ENCODE measurements around the gene KIF9.

DNA sequence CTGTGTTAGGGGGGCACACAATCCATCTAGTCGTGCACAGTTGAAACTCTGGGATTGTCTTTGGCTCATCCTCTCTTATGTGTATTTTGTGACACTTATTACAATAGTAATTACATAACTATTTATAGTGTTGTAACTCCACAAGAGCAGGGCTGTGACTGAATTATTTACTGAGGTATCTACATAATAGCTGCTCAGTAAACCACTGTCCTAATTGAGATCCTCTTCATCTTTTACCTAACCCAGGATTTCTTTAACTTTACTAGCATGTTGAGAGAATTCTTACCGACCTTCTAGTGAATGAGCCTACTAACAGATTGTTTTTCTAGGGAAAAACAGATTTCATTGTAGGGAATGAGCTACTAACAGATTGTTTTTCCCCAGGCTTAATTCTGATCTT lies 11.2 kb upstream of the KIF9 start:
- TF ChIP-seq, protein P1, sequence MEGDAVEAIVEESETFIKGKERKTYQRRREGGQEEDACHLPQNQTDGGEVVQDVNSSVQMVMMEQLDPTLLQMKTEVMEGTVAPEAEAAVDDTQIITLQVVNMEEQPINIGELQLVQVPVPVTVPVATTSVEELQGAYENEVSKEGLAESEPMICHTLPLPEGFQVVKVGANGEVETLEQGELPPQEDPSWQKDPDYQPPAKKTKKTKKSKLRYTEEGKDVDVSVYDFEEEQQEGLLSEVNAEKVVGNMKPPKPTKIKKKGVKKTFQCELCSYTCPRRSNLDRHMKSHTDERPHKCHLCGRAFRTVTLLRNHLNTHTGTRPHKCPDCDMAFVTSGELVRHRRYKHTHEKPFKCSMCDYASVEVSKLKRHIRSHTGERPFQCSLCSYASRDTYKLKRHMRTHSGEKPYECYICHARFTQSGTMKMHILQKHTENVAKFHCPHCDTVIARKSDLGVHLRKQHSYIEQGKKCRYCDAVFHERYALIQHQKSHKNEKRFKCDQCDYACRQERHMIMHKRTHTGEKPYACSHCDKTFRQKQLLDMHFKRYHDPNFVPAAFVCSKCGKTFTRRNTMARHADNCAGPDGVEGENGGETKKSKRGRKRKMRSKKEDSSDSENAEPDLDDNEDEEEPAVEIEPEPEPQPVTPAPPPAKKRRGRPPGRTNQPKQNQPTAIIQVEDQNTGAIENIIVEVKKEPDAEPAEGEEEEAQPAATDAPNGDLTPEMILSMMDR (IDR thresholded peaks at IDR 0.05), result no peak
- TF ChIP-seq POLR2A (IDR thresholded peaks at IDR 0.05), result no peak
- no peak for TF ChIP-seq POLR2AphosphoS5 (IDR thresholded peaks at IDR 0.05; ENCODE audit: insufficient read depth in 1 of 2, low read depth in 1 of 2)

All from vagina (tissue), 2 donors.